SK-N-SH treated with all-trans-retinoic acid at 6 μM for 48 hours (cell line): ENCODE results near the gene MLXIP.

ENCODE experiments used
- ARNTL ChIP-seq: fragments of 450-650 bp; formaldehyde crosslinking; IDR thresholded peaks from 2 replicates; pipeline ENCODE4 v1.5.0; 2020; ENCODE audit warnings: low read depth, mild to moderate bottlenecking, moderate library complexity, borderline replicate concordance
- GLIS3 ChIP-seq: fragments of 250-450 bp; sonication (Bioruptor Pico); IDR thresholded peaks from 2 replicates; pipeline ENCODE4 v1.5.0; 2020; ENCODE audit warnings: mild to moderate bottlenecking, moderate library complexity
- ISL1 ChIP-seq: fragments of 250-450 bp; sonication (Bioruptor Pico); IDR thresholded peaks from 2 replicates; pipeline ENCODE4 v2.1.2; 2022; ENCODE audit warnings: mild to moderate bottlenecking, moderate library complexity
- TSHZ2 ChIP-seq: fragments of 250-450 bp; sonication (Bioruptor Pico); IDR thresholded peaks from 2 replicates; pipeline ENCODE4 v1.5.0; 2020; ENCODE audit warnings: mild to moderate bottlenecking, moderate library complexity
- ZFP3 ChIP-seq: fragments of 250-450 bp; sonication (Bioruptor Pico); IDR thresholded peaks from 2 replicates; pipeline ENCODE4 v1.5.0; 2020; ENCODE audit warnings: mild to moderate bottlenecking, moderate library complexity
- ZNF70 ChIP-seq: fragments of 450-650 bp; formaldehyde crosslinking; IDR thresholded peaks from 2 replicates; pipeline ENCODE4 v1.5.0; 2020; ENCODE audit warnings: mild to moderate bottlenecking, moderate library complexity
- TF ChIP-seq, protein P1 (sequence below): fragments of 250-450 bp; sonication (Bioruptor Pico); IDR thresholded peaks from 2 replicates; pipeline ENCODE4 v1.8.0; 2020; ENCODE audit warnings: mild to moderate bottlenecking, moderate library complexity, borderline replicate concordance

GRCh38 chr12:122093098-122093883, 14.7 kb downstream of the MLXIP start:
- TF ChIP-seq ARNTL (CRISPR knock-in tag), result no peak
- TF ChIP-seq ZFP3 (CRISPR knock-in tag), result no peak
- TF ChIP-seq ZNF70 (CRISPR knock-in tag), result no peak
- no peak for TF ChIP-seq GLIS3
- no peak for TF ChIP-seq TSHZ2 (CRISPR knock-in tag)
- TF ChIP-seq, protein P1, sequence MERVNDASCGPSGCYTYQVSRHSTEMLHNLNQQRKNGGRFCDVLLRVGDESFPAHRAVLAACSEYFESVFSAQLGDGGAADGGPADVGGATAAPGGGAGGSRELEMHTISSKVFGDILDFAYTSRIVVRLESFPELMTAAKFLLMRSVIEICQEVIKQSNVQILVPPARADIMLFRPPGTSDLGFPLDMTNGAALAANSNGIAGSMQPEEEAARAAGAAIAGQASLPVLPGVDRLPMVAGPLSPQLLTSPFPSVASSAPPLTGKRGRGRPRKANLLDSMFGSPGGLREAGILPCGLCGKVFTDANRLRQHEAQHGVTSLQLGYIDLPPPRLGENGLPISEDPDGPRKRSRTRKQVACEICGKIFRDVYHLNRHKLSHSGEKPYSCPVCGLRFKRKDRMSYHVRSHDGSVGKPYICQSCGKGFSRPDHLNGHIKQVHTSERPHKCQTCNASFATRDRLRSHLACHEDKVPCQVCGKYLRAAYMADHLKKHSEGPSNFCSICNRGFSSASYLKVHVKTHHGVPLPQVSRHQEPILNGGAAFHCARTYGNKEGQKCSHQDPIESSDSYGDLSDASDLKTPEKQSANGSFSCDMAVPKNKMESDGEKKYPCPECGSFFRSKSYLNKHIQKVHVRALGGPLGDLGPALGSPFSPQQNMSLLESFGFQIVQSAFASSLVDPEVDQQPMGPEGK (CRISPR knock-in tag), result no peak
- no peak for TF ChIP-seq ISL1 (CRISPR knock-in tag)
